ENCODE measurements around the gene PCSK7. TPM values are rescaled to one million over a fixed set of nuclear protein-coding genes. Genes with fewer than 3 reads are reported as not detected.

The PCSK7 gene
- total and polyA plus RNA-seq, 2 experiments from 2014 or later, result 25.9 to 33.0 TPM

- Histone ChIP-seq H3K4me3 (peak overlapping the region; percentile 100), H4K20me1 (ENCODE audit: insufficient read depth, poor library complexity, severe bottlenecking) (no peaks in the 10 kb centered on the region), H2AFZ (peak overlapping the region; percentile 92), H3K4me1 (ENCODE audit: insufficient read depth) (peaks cover 24% of the 10 kb centered on the region), H3K79me2 (peaks cover 66% of the 10 kb centered on the region), H3K9me3 (ENCODE audit: low read depth) (no peaks in the 10 kb centered on the region), H3K9me2 (replicated peaks; ENCODE audit: insufficient read depth) (no peaks in the 10 kb centered on the region), H3K4me2 (peak overlapping the region; percentile 92), H3K36me3 (replicated peaks; ENCODE audit: insufficient read depth, low read depth) (no peaks in the 10 kb centered on the region), H3K27me3 (no peaks in the 10 kb centered on the region), H3K27ac (peak overlapping the region; percentile 80)
- WGBS (ENCODE audit: low lambda C conversion rate, missing lambda C conversion rate), result 4% methylated on average over 14 of the region's 27 CpGs
- DNase-seq (ENCODE audit: low spot score), result no peak
- TF ChIP-seq CTCF (IDR thresholded peaks at IDR 0.05; ENCODE audit: poor library complexity) (no peak), EZH2 (IDR thresholded peaks at IDR 0.05; ENCODE audit: borderline replicate concordance) (no peak), EZH2phosphoT487 (IDR thresholded peaks at IDR 0.05; ENCODE audit: low read depth, severe bottlenecking, unreplicated experiment) (no peak)
These were observed 1.1 kb upstream of the PCSK7 start for GRCh38 chr11:117232911-117233409.

- H4K20me1 ChIP-seq (ENCODE audit: insufficient read depth, poor library complexity, severe bottlenecking), result no peaks in the 10 kb centered on the region
- H3K27me3 ChIP-seq, result no peaks in the 10 kb centered on the region
- 0% methylated on average over 42 of the region's 94 CpGs for WGBS (ENCODE audit: low lambda C conversion rate, missing lambda C conversion rate)
- DNase-seq (ENCODE audit: low spot score), result peak; percentile 93
- TF ChIP-seq EZH2 (IDR thresholded peaks at IDR 0.05; ENCODE audit: borderline replicate concordance), result no peak
- TF ChIP-seq EZH2phosphoT487 (IDR thresholded peaks at IDR 0.05; ENCODE audit: low read depth, severe bottlenecking, unreplicated experiment), result no peak
- peak; percentile 91 for TF ChIP-seq CTCF (IDR thresholded peaks at IDR 0.05; ENCODE audit: poor library complexity)
- H3K4me2 ChIP-seq, result peak within 1 kb of the TSS; percentile 92
- H3K36me3 ChIP-seq (replicated peaks; ENCODE audit: insufficient read depth, low read depth), result no peaks in the 10 kb centered on the region
- H3K9me2 ChIP-seq (replicated peaks; ENCODE audit: insufficient read depth), result no peaks in the 10 kb centered on the region
- H3K4me3 ChIP-seq, result peak within 1 kb of the TSS; percentile 100
- peak within 1 kb of the TSS; percentile 98 for H3K27ac ChIP-seq
- peak within 1 kb of the TSS; percentile 100 for H2AFZ ChIP-seq
- H3K4me1 ChIP-seq (ENCODE audit: insufficient read depth), result peaks cover 24% of the 10 kb centered on the region
- H3K9me3 ChIP-seq (ENCODE audit: low read depth), result no peaks in the 10 kb centered on the region
- peaks cover 66% of the 10 kb centered on the region for H3K79me2 ChIP-seq
These were observed 412 bp upstream of the PCSK7 start, which contains the start of gene RNF214 for GRCh38 chr11:117232092-117232878. Gene RNF214, plus strand, starts transcription at chr11:117232671. Its CDS starts 1,602 bp downstream, at chr11:117234273.

- DNase-seq (ENCODE audit: low spot score), result no peak
- H4K20me1 ChIP-seq (ENCODE audit: insufficient read depth, poor library complexity, severe bottlenecking), result no peaks in the 10 kb centered on the region
- WGBS (ENCODE audit: low lambda C conversion rate, missing lambda C conversion rate), result 10% methylated on average over 14 of the region's 14 CpGs
- H3K79me2 ChIP-seq, result peaks cover 58% of the 10 kb centered on the region
- peak overlapping the region; percentile 100 for H2AFZ ChIP-seq
- H3K4me1 ChIP-seq (ENCODE audit: insufficient read depth), result peaks cover 24% of the 10 kb centered on the region
- no peaks in the 10 kb centered on the region for H3K36me3 ChIP-seq (replicated peaks; ENCODE audit: insufficient read depth, low read depth)
- no peaks in the 10 kb centered on the region for H3K9me2 ChIP-seq (replicated peaks; ENCODE audit: insufficient read depth)
- H3K9me3 ChIP-seq (ENCODE audit: low read depth), result no peaks in the 10 kb centered on the region
- H3K4me2 ChIP-seq, result peak overlapping the region; percentile 86
- H3K4me3 ChIP-seq, result peak overlapping the region; percentile 100
- no peak for TF ChIP-seq CTCF (IDR thresholded peaks at IDR 0.05; ENCODE audit: poor library complexity)
- no peaks in the 10 kb centered on the region for H3K27me3 ChIP-seq
- H3K27ac ChIP-seq, result peak overlapping the region; percentile 98
These were observed 653 bp downstream of the PCSK7 start for GRCh38 chr11:117230999-117231841.

Measured in hepatocyte (in vitro differentiated cells).